ENCODE results near the gene SPAG16. TPM values are rescaled to one million over a fixed set of nuclear protein-coding genes. Genes with fewer than 3 reads are reported as not detected.
A peak's percentile ranks its signal among the peaks of the same experiment; 100 is the strongest.
"Not testable (repeated sequence)": the region's sequence is repeated elsewhere in the genome, so short reads cannot be mapped to it uniquely, and the experiment has no call there.

The SPAG16 gene
- total RNA-seq, 1 experiment from 2014 or later = 21.5 TPM

GRCh38 chr2:213271947-213272346 lies 12.3 kb upstream of the SPAG16 start:
- H3K4me3 ChIP-seq (ENCODE audit: low read depth, low read length) = no peak overlapping the region
- no TSS peak for BruUV-seq (replicated peaks)
- intact Hi-C loops (cut with micrococcal nuclease; ENCODE audit: unreplicated experiment) = no loop called here
- ChIA-PET POLR2A (no interaction called here), CTCF (no interaction called here)
- H3K4me1 ChIP-seq = no peaks in the 10 kb centered on the region
- Mint-ChIP-seq H3K4me3 (ENCODE audit: unreplicated experiment) (no peak overlapping the region), H3K36me3 (ENCODE audit: insufficient read depth, unreplicated experiment) (peaks cover under 1% of the 10 kb centered on the region), H3K27me3 (ENCODE audit: insufficient read depth, unreplicated experiment) (no peaks in the 10 kb centered on the region), H3K27ac (ENCODE audit: unreplicated experiment) (no peak overlapping the region), H3K9me3 (ENCODE audit: unreplicated experiment) (peaks cover 12% of the 10 kb centered on the region), H3K4me1 (ENCODE audit: low read depth, unreplicated experiment) (no peaks in the 10 kb centered on the region)
- no peaks in the 10 kb centered on the region for H3K36me3 ChIP-seq (ENCODE audit: control insufficient read depth, insufficient read depth, low read length)
- DNase-seq = no peak
- H3K9me3 ChIP-seq = peaks cover under 1% of the 10 kb centered on the region; the same call in 1 of the 2 replicates
- H3K27me3 ChIP-seq (replicated peaks; ENCODE audit: control insufficient read depth, insufficient read depth, low read length) = no peaks in the 10 kb centered on the region
- TF ChIP-seq CTCF (IDR thresholded peaks at IDR 0.05; ENCODE audit: insufficient read depth in 1 of 2, low read depth in 1 of 2, low read length in 1 of 2, severe bottlenecking in 1 of 2, unreplicated experiment in 1 of 2) = no peak

GRCh38 chr2:213274143-213274542 lies 10.1 kb upstream of the SPAG16 start:
- ChIA-PET CTCF (no interaction called here), POLR2A (no interaction called here)
- Mint-ChIP-seq H3K27ac (ENCODE audit: unreplicated experiment) (no peak overlapping the region), H3K36me3 (ENCODE audit: insufficient read depth, unreplicated experiment) (peaks cover 11% of the 10 kb centered on the region), H3K27me3 (ENCODE audit: insufficient read depth, unreplicated experiment) (no peaks in the 10 kb centered on the region), H3K9me3 (ENCODE audit: unreplicated experiment) (peaks cover 19% of the 10 kb centered on the region), H3K4me1 (ENCODE audit: low read depth, unreplicated experiment) (peaks cover 5% of the 10 kb centered on the region), H3K4me3 (ENCODE audit: unreplicated experiment) (no peak overlapping the region)
- Histone ChIP-seq H3K9me3 (peaks cover 23% of the 10 kb centered on the region), H3K36me3 (ENCODE audit: control insufficient read depth, insufficient read depth, low read length) (no peaks in the 10 kb centered on the region), H3K27me3 (replicated peaks; ENCODE audit: control insufficient read depth, insufficient read depth, low read length) (no peaks in the 10 kb centered on the region), H3K4me3 (ENCODE audit: low read depth, low read length) (no peak overlapping the region), H3K4me1 (peaks cover 9% of the 10 kb centered on the region)
- intact Hi-C loops (cut with micrococcal nuclease; ENCODE audit: unreplicated experiment) = no loop called here
- DNase-seq = no peak
- no peak for TF ChIP-seq CTCF (IDR thresholded peaks at IDR 0.05; ENCODE audit: insufficient read depth in 1 of 2, low read depth in 1 of 2, low read length in 1 of 2, severe bottlenecking in 1 of 2, unreplicated experiment in 1 of 2)
- no TSS peak for BruUV-seq (replicated peaks)

GRCh38 chr2:213275265-213275664 lies 9.0 kb upstream of the SPAG16 start:
- ChIA-PET POLR2A (no interaction called here), CTCF (no interaction called here)
- H3K4me3 Mint-ChIP-seq (ENCODE audit: unreplicated experiment) = no peak overlapping the region
- peaks cover 8% of the 10 kb centered on the region for H3K4me1 Mint-ChIP-seq (ENCODE audit: low read depth, unreplicated experiment)
- no peaks in the 10 kb centered on the region for H3K27me3 Mint-ChIP-seq (ENCODE audit: insufficient read depth, unreplicated experiment)
- no peak for TF ChIP-seq CTCF (IDR thresholded peaks at IDR 0.05; ENCODE audit: insufficient read depth in 1 of 2, low read depth in 1 of 2, low read length in 1 of 2, severe bottlenecking in 1 of 2, unreplicated experiment in 1 of 2)
- Histone ChIP-seq H3K4me3 (ENCODE audit: low read depth, low read length) (no peak overlapping the region), H3K27me3 (replicated peaks; ENCODE audit: control insufficient read depth, insufficient read depth, low read length) (no peaks in the 10 kb centered on the region), H3K4me1 (peaks cover 19% of the 10 kb centered on the region), H3K9me3 (peaks cover 28% of the 10 kb centered on the region), H3K36me3 (ENCODE audit: control insufficient read depth, insufficient read depth, low read length) (no peaks in the 10 kb centered on the region; the same call in 1 of the 2 replicates)
- DNase-seq = no peak
- BruUV-seq (replicated peaks) = no TSS peak
- intact Hi-C loops (cut with micrococcal nuclease; ENCODE audit: unreplicated experiment) = no loop called here
- H3K9me3 Mint-ChIP-seq (ENCODE audit: unreplicated experiment) = peaks cover 27% of the 10 kb centered on the region
- H3K36me3 Mint-ChIP-seq (ENCODE audit: insufficient read depth, unreplicated experiment) = peaks cover 14% of the 10 kb centered on the region
- H3K27ac Mint-ChIP-seq (ENCODE audit: unreplicated experiment) = no peak overlapping the region

GRCh38 chr2:213277134-213277533 lies 7.1 kb upstream of the SPAG16 start:
- BruUV-seq (replicated peaks); H3K27me3 Mint-ChIP-seq (ENCODE audit: insufficient read depth, unreplicated experiment); DNase-seq; H3K36me3 ChIP-seq (ENCODE audit: control insufficient read depth, insufficient read depth, low read length); intact Hi-C loops (cut with micrococcal nuclease; ENCODE audit: unreplicated experiment); H3K27me3 ChIP-seq (replicated peaks; ENCODE audit: control insufficient read depth, insufficient read depth, low read length); POLR2A ChIA-PET; H3K27ac Mint-ChIP-seq (ENCODE audit: unreplicated experiment); H3K4me3 ChIP-seq (ENCODE audit: low read depth, low read length); CTCF ChIA-PET; H3K4me1 Mint-ChIP-seq (ENCODE audit: low read depth, unreplicated experiment): not testable (repeated sequence)
- Mint-ChIP-seq H3K4me3 (ENCODE audit: unreplicated experiment) (peak overlapping the region; percentile 40), H3K36me3 (ENCODE audit: insufficient read depth, unreplicated experiment) (peaks cover 14% of the 10 kb centered on the region), H3K9me3 (ENCODE audit: unreplicated experiment) (peaks cover 27% of the 10 kb centered on the region)
- Histone ChIP-seq H3K4me1 (peaks cover 19% of the 10 kb centered on the region), H3K9me3 (peaks cover 28% of the 10 kb centered on the region)
